ENCODE measurements around the gene PCSK5. TPM values are rescaled to one million over a fixed set of nuclear protein-coding genes. Genes with fewer than 3 reads are reported as not detected.

PCSK5 gene
- total RNA-seq, 2 donors from 2014 or later: 2.4 to 32.2 TPM

- Histone ChIP-seq H3K4me3 (no peak overlapping the region), H3K27me3 (replicated peaks; ENCODE audit: insufficient read depth) (no peaks in the 10 kb centered on the region), H3K36me3 (no peaks in the 10 kb centered on the region), H3K27ac (no peak overlapping the region), H3K4me1 (replicated peaks) (no peaks in the 10 kb centered on the region), H3K9me3 (no peaks in the 10 kb centered on the region)
- 50% methylated on average over 7 of the region's 7 CpGs for WGBS
- TF ChIP-seq CTCF (IDR thresholded peaks at IDR 0.05) (no peak), POLR2AphosphoS5 (IDR thresholded peaks at IDR 0.05) (no peak), POLR2A (IDR thresholded peaks at IDR 0.05) (no peak)
- DNase-seq (ENCODE audit: low spot score): no peak
- intact Hi-C loops (cut with DNase I): loop anchor here (10.0 kb wide), 1 partner anchor 363 kb away; the partner anchor contains the start of gene PCSK5
Measured at GRCh38 chr9:76257311-76257710, 366.8 kb downstream of the PCSK5 start.

- H3K27me3 ChIP-seq (replicated peaks; ENCODE audit: insufficient read depth): no peaks in the 10 kb centered on the region
- no peaks in the 10 kb centered on the region for H3K36me3 ChIP-seq
- no peak for DNase-seq (ENCODE audit: low spot score)
- no peaks in the 10 kb centered on the region for H3K9me3 ChIP-seq
- H3K4me3 ChIP-seq: no peak overlapping the region
- TF ChIP-seq POLR2AphosphoS5 (IDR thresholded peaks at IDR 0.05) (no peak), CTCF (IDR thresholded peaks at IDR 0.05) (no peak), POLR2A (IDR thresholded peaks at IDR 0.05) (no peak)
- H3K27ac ChIP-seq: no peak overlapping the region
- 74% methylated on average over 1 of the region's 1 CpG for WGBS
- intact Hi-C loops (cut with DNase I): no loop called here
- H3K4me1 ChIP-seq (replicated peaks): no peaks in the 10 kb centered on the region
Measured at GRCh38 chr9:76266649-76267283, 376.3 kb downstream of the PCSK5 start.

GRCh38 chr9:76267284-76267652, 376.8 kb downstream of the PCSK5 start:
- Histone ChIP-seq H3K36me3 (no peaks in the 10 kb centered on the region), H3K27me3 (replicated peaks; ENCODE audit: insufficient read depth) (no peaks in the 10 kb centered on the region), H3K4me1 (replicated peaks) (no peaks in the 10 kb centered on the region), H3K27ac (no peak overlapping the region), H3K9me3 (no peaks in the 10 kb centered on the region), H3K4me3 (no peak overlapping the region)
- WGBS: 42% methylated on average over 3 of the region's 3 CpGs
- intact Hi-C loops (cut with DNase I): no loop called here
- no peak for TF ChIP-seq POLR2AphosphoS5 (IDR thresholded peaks at IDR 0.05)
- TF ChIP-seq POLR2A (IDR thresholded peaks at IDR 0.05): no peak
- DNase-seq (ENCODE audit: low spot score): no peak

- 12% methylated on average over 2 of the region's 2 CpGs for WGBS
- no peak overlapping the region for H3K4me3 ChIP-seq
- no peaks in the 10 kb centered on the region for H3K4me1 ChIP-seq (replicated peaks)
- H3K27me3 ChIP-seq (replicated peaks; ENCODE audit: insufficient read depth): no peaks in the 10 kb centered on the region
- no peaks in the 10 kb centered on the region for H3K9me3 ChIP-seq
- no peak for DNase-seq (ENCODE audit: low spot score)
- TF ChIP-seq POLR2A (IDR thresholded peaks at IDR 0.05): no peak
- no peak for TF ChIP-seq POLR2AphosphoS5 (IDR thresholded peaks at IDR 0.05)
- TF ChIP-seq CTCF (IDR thresholded peaks at IDR 0.05): no peak
- intact Hi-C loops (cut with DNase I): no loop called here
- H3K27ac ChIP-seq: no peak overlapping the region
- H3K36me3 ChIP-seq: no peaks in the 10 kb centered on the region
Measured at GRCh38 chr9:76269789-76270188, 379.3 kb downstream of the PCSK5 start.

GRCh38 chr9:76271755-76272154, 381.3 kb downstream of the PCSK5 start:
- intact Hi-C loops (cut with DNase I): no loop called here
- H3K9me3 ChIP-seq: no peaks in the 10 kb centered on the region
- WGBS: 77% methylated on average over 1 of the region's 1 CpG
- no peak overlapping the region for H3K4me3 ChIP-seq
- no peaks in the 10 kb centered on the region for H3K36me3 ChIP-seq
- no peak for TF ChIP-seq CTCF (IDR thresholded peaks at IDR 0.05)
- no peak for TF ChIP-seq POLR2A (IDR thresholded peaks at IDR 0.05)
- no peak for TF ChIP-seq POLR2AphosphoS5 (IDR thresholded peaks at IDR 0.05)
- H3K27ac ChIP-seq: no peak overlapping the region
- no peaks in the 10 kb centered on the region for H3K27me3 ChIP-seq (replicated peaks; ENCODE audit: insufficient read depth)
- H3K4me1 ChIP-seq (replicated peaks): no peaks in the 10 kb centered on the region
- no peak for DNase-seq (ENCODE audit: low spot score)

Measured in prostate gland (tissue), 2 donors.